H1 (cell line): ENCODE measurements around the gene ALOX12. TPM values are rescaled to one million over a fixed set of nuclear protein-coding genes. Genes with fewer than 3 reads are reported as not detected.

Source experiments
- CTCF ChIA-PET: fragments of 300-600 bp; sonication (Branson Sonifier 250); formaldehyde crosslinking; loops from one replicate; lab custom pipeline; 2021; ENCODE audit not compliant: partially characterized antibody; lab: Charles Lee
- POLR2A ChIA-PET: fragments of 300-600 bp; sonication (Branson Sonifier 250); formaldehyde crosslinking; loops from one replicate; lab custom pipeline; 2021; ENCODE audit warnings: inconsistent platforms; ENCODE audit not compliant: partially characterized antibody; lab: Charles Lee
- DNase-seq, 2 experiments: peaks; one replicate each; pipeline versions ENCODE4 v3.0.0 to v3.0.0-alpha.2; 2010 to 2022; ENCODE audit warnings: low spot score in 2 of 2, low read depth in 1 of 2, mixed read lengths in 1 of 2
- FAIRE-seq: peaks from 2 replicates; lab custom pipeline; 2011; peaks lifted over from hg19 to GRCh38; lab: Jason Lieb, UNC
- H2AFZ ChIP-seq: 2 replicates; pipeline ENCODE4 v1.8.1; 2012; ENCODE audit warnings: low read length, inconsistent platforms
- H2AK5ac ChIP-seq: 2 replicates; pipeline ENCODE4 v1.6.1; 2013; ENCODE audit warnings: low read depth, low read length
- H2BK120ac ChIP-seq: replicated peaks from 2 replicates; pipeline ENCODE3; 2013; ENCODE audit warnings: low read depth, low read length, inconsistent platforms
- H2BK12ac ChIP-seq: 2 replicates; pipeline ENCODE4 v1.6.1; 2013; ENCODE audit warnings: low read depth, low read length
- H2BK15ac ChIP-seq: 2 replicates; pipeline ENCODE4 v1.6.1; 2013; ENCODE audit warnings: low read length
- H2BK20ac ChIP-seq: 2 replicates; pipeline ENCODE4 v1.6.1; 2013; ENCODE audit warnings: low read length
- H2BK5ac ChIP-seq: 2 replicates; pipeline ENCODE4 v1.6.1; 2013; ENCODE audit warnings: low read depth, low read length
- H3K14ac ChIP-seq: 2 replicates; pipeline ENCODE4 v1.6.1; 2013; ENCODE audit warnings: inconsistent platforms; ENCODE audit not compliant: insufficient read length
- H3K18ac ChIP-seq: 2 replicates; pipeline ENCODE4 v1.6.1; 2013; ENCODE audit warnings: low read length; ENCODE audit errors: extremely low read depth
- H3K23ac ChIP-seq: 2 replicates; pipeline ENCODE4 v1.6.1; 2013; ENCODE audit warnings: inconsistent platforms; ENCODE audit not compliant: insufficient read length
- H3K23me2 ChIP-seq: 2 replicates; pipeline ENCODE4 v1.6.1; 2013; ENCODE audit warnings: low read depth, low read length
- H3K27ac ChIP-seq: 2 replicates; pipeline ENCODE4 v1.6.1; 2011; ENCODE audit warnings: low read depth, low read length, inconsistent platforms
- H3K27me3 ChIP-seq, 4 experiments: replicated peaks in 1 of 4; 1 replicate in 1 of 4; 2 replicates in 3 of 4; pipeline versions ENCODE4 v1.6.1 to v1.8.1; 2011 to 2013; ENCODE audit warnings: low read length in 3 of 4, mild to moderate bottlenecking in 3 of 4, inconsistent platforms in 2 of 4, mixed read lengths in 2 of 4, moderate library complexity in 1 of 4; ENCODE audit not compliant: control insufficient read depth in 3 of 4, insufficient read depth in 3 of 4; ENCODE audit errors: extremely low read depth in 1 of 4
- H3K36me3 ChIP-seq, 4 experiments: 2 replicates each; pipeline versions ENCODE4 v1.6.1 to v1.8.1; 2011 to 2013; ENCODE audit warnings: mild to moderate bottlenecking in 4 of 4, low read length in 3 of 4, moderate library complexity in 2 of 4, control low read depth in 1 of 4, inconsistent platforms in 1 of 4; ENCODE audit not compliant: insufficient read depth in 4 of 4, control insufficient read depth in 2 of 4
- H3K4ac ChIP-seq: replicated peaks from 2 replicates; pipeline ENCODE3; 2013; ENCODE audit warnings: low read length, low read depth, mixed read lengths, inconsistent platforms; ENCODE audit not compliant: insufficient read length
- H3K4me1 ChIP-seq, 4 experiments: replicated peaks in 1 of 4; 1 replicate in 1 of 4; 2 replicates in 3 of 4; pipeline versions ENCODE4 v1.6.1 to v1.8.1; 2011 to 2013; ENCODE audit warnings: low read length in 3 of 4, inconsistent platforms in 2 of 4, mixed read lengths in 1 of 4; ENCODE audit not compliant: insufficient read depth in 4 of 4, control insufficient read depth in 3 of 4
- H3K4me2 ChIP-seq, 2 experiments: 2 replicates each; pipeline versions ENCODE4 v1.6.1 to v1.8.1; 2011 to 2013; ENCODE audit warnings: low read depth in 2 of 2, low read length in 2 of 2, control low read depth in 1 of 2, inconsistent platforms in 1 of 2, mild to moderate bottlenecking in 1 of 2; ENCODE audit not compliant: insufficient read depth in 1 of 2
- H3K4me3 ChIP-seq, 4 experiments: fragments of 200-600, 300-600 bp in 1 of 4; sonication (generic), shearing (Covaris generic), sonication (Bioruptor Twin) in 1 of 4; 2 replicates each; pipeline versions ENCODE4 v1.5.1 to v1.8.1; 2011 to 2016; ENCODE audit warnings: low read length in 4 of 4, low read depth in 3 of 4, control low read depth in 2 of 4, inconsistent platforms in 2 of 4, mild to moderate bottlenecking in 2 of 4, mixed read lengths in 1 of 4, moderate library complexity in 1 of 4; ENCODE audit not compliant: insufficient read depth in 2 of 4; ENCODE audit errors: extremely low read depth in 1 of 4
- H3K56ac ChIP-seq: replicated peaks from 2 replicates; pipeline ENCODE3; 2013; ENCODE audit warnings: low read depth, mild to moderate bottlenecking, mixed read lengths, low read length, inconsistent platforms; ENCODE audit not compliant: insufficient read length
- H3K79me1 ChIP-seq: 2 replicates; pipeline ENCODE4 v1.6.1; 2013; ENCODE audit warnings: low read depth, low read length, control low read depth
- H3K79me2 ChIP-seq, 2 experiments: 2 replicates each; pipeline versions ENCODE4 v1.6.1 to v1.8.1; 2012 to 2013; ENCODE audit warnings: low read length in 2 of 2, mild to moderate bottlenecking in 2 of 2, inconsistent platforms in 1 of 2; ENCODE audit not compliant: insufficient read depth in 2 of 2, control insufficient read depth in 1 of 2
- H3K9ac ChIP-seq, 4 experiments: replicated peaks in 1 of 4; 1 replicate in 1 of 4; 2 replicates in 3 of 4; pipeline versions ENCODE4 v1.6.1 to v1.8.1; 2011 to 2013; ENCODE audit warnings: low read depth in 3 of 4, low read length in 3 of 4, control low read depth in 2 of 4, mild to moderate bottlenecking in 2 of 4, moderate library complexity in 2 of 4, inconsistent platforms in 1 of 4; ENCODE audit errors: extremely low read depth in 1 of 4
- H3K9me3 ChIP-seq, 2 experiments: 2 replicates each; pipeline versions ENCODE4 v1.6.1 to v1.8.1; 2012 to 2013; ENCODE audit warnings: mild to moderate bottlenecking in 2 of 2, moderate library complexity in 2 of 2, control low read depth in 1 of 2, inconsistent platforms in 1 of 2, low read depth in 1 of 2, low read length in 1 of 2, mixed read lengths in 1 of 2; ENCODE audit not compliant: insufficient read depth in 2 of 2
- H4K20me1 ChIP-seq, 2 experiments: replicated peaks in 1 of 2; 2 replicates each; pipeline versions ENCODE3 to v1.8.1; 2011 to 2013; ENCODE audit warnings: inconsistent platforms in 2 of 2, low read length in 2 of 2, mild to moderate bottlenecking in 1 of 2; ENCODE audit not compliant: insufficient read depth in 2 of 2, control insufficient read depth in 1 of 2
- H4K5ac ChIP-seq: 2 replicates; pipeline ENCODE4 v1.6.1; 2013; ENCODE audit warnings: low read length, low read depth, mixed read lengths, inconsistent platforms; ENCODE audit not compliant: insufficient read length
- H4K8ac ChIP-seq: 2 replicates; pipeline ENCODE4 v1.8.0; 2013; ENCODE audit warnings: mild to moderate bottlenecking, moderate library complexity, low read length, inconsistent platforms; ENCODE audit not compliant: insufficient read depth; ENCODE audit errors: extremely low read depth
- H4K91ac ChIP-seq: replicated peaks from 2 replicates; pipeline ENCODE3; 2013; ENCODE audit warnings: low read length, mixed read lengths, inconsistent platforms; ENCODE audit not compliant: insufficient read length
- CHD2 ChIP-seq: IDR thresholded peaks from 2 replicates; pipeline ENCODE4 v1.6.1; 2012; ENCODE audit warnings: low read length, improper control_type of control experiment
- EGR1 ChIP-seq: IDR thresholded peaks from 2 replicates; pipeline ENCODE4 v1.6.1; 2011; ENCODE audit warnings: low read depth, low read length, borderline replicate concordance
- HDAC2 ChIP-seq, 2 experiments: fragments of 300-600 bp in 1 of 2; sonication (generic) in 1 of 2; IDR thresholded peaks; 2 replicates each; pipeline ENCODE4 v1.6.1; 2011 to 2012; ENCODE audit warnings: low read depth in 2 of 2, low read length in 2 of 2, mild to moderate bottlenecking in 2 of 2, moderate library complexity in 2 of 2, borderline replicate concordance in 1 of 2, inconsistent platforms in 1 of 2
- MAX ChIP-seq: IDR thresholded peaks from 2 replicates; pipeline ENCODE4 v1.6.1; 2012; ENCODE audit warnings: inconsistent platforms
- POLR2A ChIP-seq, 2 experiments: IDR thresholded peaks; 1 replicate in 1 of 2; 2 replicates in 1 of 2; pipeline ENCODE4 v1.6.1; 2011; ENCODE audit warnings: low read depth in 2 of 2, low read length in 2 of 2, mild to moderate bottlenecking in 2 of 2; ENCODE audit errors: control extremely low read depth in 1 of 2
- RBBP5 ChIP-seq: IDR thresholded peaks from 2 replicates; pipeline ENCODE4 v1.7.1; 2012; ENCODE audit warnings: low read depth, mild to moderate bottlenecking, inconsistent platforms, low read length, moderate library complexity, borderline replicate concordance
- SP1 ChIP-seq: IDR thresholded peaks from 2 replicates; pipeline ENCODE4 v1.6.1; 2011; ENCODE audit warnings: low read depth, low read length
- WGBS, 2 experiments: shearing (Covaris generic) in 1 of 2; methylation state at CpG; one replicate each; pipeline versions ENCODE4 v1.1.6 to v1.1.7; 2013 to 2015; ENCODE audit warnings: low lambda C conversion rate in 2 of 2, mixed read lengths in 2 of 2, inconsistent platforms in 1 of 2, low coverage in 1 of 2, missing lambda C conversion rate in 1 of 2; ENCODE audit not compliant: insufficient replicate concordance in 2 of 2, insufficient coverage in 1 of 2, insufficient read length in 1 of 2; ENCODE audit errors: extremely low coverage in 1 of 2, missing lambda C conversion rate in 1 of 2; 5-methylcytosine and 5-hydroxymethylcytosine counted together
- polyA plus RNA-seq, 7 experiments: library from polyadenylated mRNA; depleted of rRNA in 3 of 7; stranded (reverse) in 5 of 7; unstranded in 2 of 7; fragments of >200 nt in 5 of 7; fragments of 200-250 nt in 2 of 7; gene quantifications; 1 replicate in 5 of 7; 2 replicates in 1 of 7; 4 replicates in 1 of 7; pipeline versions ENCODE4 v1.2.1 to v1.2.3, GENCODE V29; 2011 to 2013; ENCODE audit warnings: missing spikeins in 2 of 7, mixed read lengths in 2 of 7
- total RNA-seq: library from RNA; stranded (reverse); fragmentation: NEBNext Ultra II Directional; extraction: Animal tissue kit (Norgen Biotek cat#: 25700); gene quantifications from 2 replicates; pipeline ENCODE4 v1.2.1, GENCODE V29; 2021

Gene ALOX12
- total and polyA plus RNA-seq, 2 of the 8 experiments (the other 6 are each of a cell fraction or from before 2014, with no cell fraction given), result 1.4 to 2.0 TPM

DNA sequence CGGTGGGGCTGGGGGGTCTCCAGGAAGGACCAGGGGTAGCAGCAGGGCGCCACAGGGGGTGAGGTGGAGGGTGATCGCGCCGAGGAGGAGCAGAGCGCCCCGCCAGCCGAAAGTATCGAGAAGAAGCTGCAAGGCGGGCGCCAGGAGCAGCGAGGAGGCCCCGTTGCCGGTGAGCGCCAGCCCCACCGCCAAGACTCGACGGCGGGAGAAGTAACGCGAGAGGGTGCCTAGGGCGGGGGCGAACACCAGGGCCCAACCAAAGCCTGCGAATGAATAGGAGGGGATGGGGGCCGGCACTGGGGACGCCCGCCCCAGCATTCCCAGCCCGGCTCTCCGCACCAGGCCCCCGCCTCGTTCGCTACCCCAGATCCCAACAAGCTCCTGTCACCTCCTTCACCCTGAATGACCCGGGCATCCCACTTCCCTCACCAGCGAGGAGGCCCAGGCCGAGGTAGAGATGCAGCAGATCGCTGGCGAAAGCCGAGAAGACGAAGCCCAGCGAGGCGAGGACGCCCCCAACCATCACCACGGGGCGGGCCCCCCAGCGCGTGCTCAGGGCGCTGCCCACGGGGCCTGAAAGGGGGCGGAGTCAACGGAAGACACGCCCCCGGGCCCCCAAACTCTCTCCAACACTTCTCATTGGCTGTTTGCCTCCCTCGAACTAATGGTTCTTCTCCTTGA, 46.8 kb downstream of the ALOX12 start:
- POLR2A ChIA-PET, result interaction anchor here (1.2 to 1.5 kb wide), 6 partner anchors 17 to 135 kb away, joined by 3 to 6 read pairs (median 4); no protein-coding TSS in a partner anchor
- Histone ChIP-seq H3K23me2 (peaks cover 32% of the 10 kb centered on the region; the same call in 1 of the 2 replicates), H3K14ac (no peak overlapping the region)
- TF ChIP-seq CHD2 (0 out of 2 replicates have a peak, but pooled peaks have one; percentile 35), EGR1 (no peak), RBBP5 (0 out of 2 replicates have a peak, but pooled peaks have one; percentile 83), HDAC2 (IDR thresholded peaks at IDR 0.05; ENCODE audit: borderline replicate concordance in 1 of 2, low read depth in 2 of 2, low read length in 2 of 2) (peak in 1 of 2 experiments; percentile 24; a peak in 1 of 4 replicates), POLR2A (IDR thresholded peaks at IDR 0.05; ENCODE audit: control extremely low read depth in 1 of 2, low read depth in 2 of 2, low read length in 2 of 2) (0 out of 3 replicates have a peak, but pooled peaks of 1 of the 2 experiments have one; percentile 1), MAX (no peak; the same call in 1 of the 2 replicates), SP1 (peak; percentile 68; the same call in 1 of the 2 replicates)
- TF ChIP-seq, all 59 proteins: peak for 5
- Histone ChIP-seq H3K36me3 (no peaks in the 10 kb centered on the region), H4K8ac (peak overlapping the region; percentile 87), H2BK20ac (no peak overlapping the region), H3K4ac (no peak overlapping the region), H4K5ac (no peak overlapping the region), H3K9me3 (no peaks in the 10 kb centered on the region), H4K20me1 (peaks cover 0 to 9% of the 10 kb centered on the region in 2 experiments), H3K27me3 (peaks cover 3 to 33% (median 32%) of the 10 kb centered on the region in 4 experiments), H3K27ac (no peak overlapping the region), H3K4me2 (peak overlapping the region; percentile 93 to 94), H2BK15ac (no peak overlapping the region), H4K91ac (no peak overlapping the region), H2BK12ac (no peak overlapping the region), H3K9ac (no peak overlapping the region), H2AK5ac (peak overlapping the region; percentile 24; the same call in 1 of the 2 replicates), H2BK5ac (no peak overlapping the region), H3K56ac (no peak overlapping the region), H2AFZ (no peak overlapping the region; the same call in 1 of the 2 replicates), H3K4me3 (peak overlapping the region; percentile 37 to 66 (median 47)), H2BK120ac (no peak overlapping the region), H3K79me2 (no peaks in the 10 kb centered on the region), H3K18ac (peak overlapping the region; percentile 48), H3K23ac (no peak overlapping the region), H3K79me1 (no peaks in the 10 kb centered on the region), H3K4me1 (peaks cover 0 to 18% (median 17%) of the 10 kb centered on the region in 4 experiments; a peak in 6 of 7 replicates)
- 3% methylated on average over 33 of the region's 53 CpGs; no CpG with 5 or more reads in 1 of the 2 experiments for WGBS, 2 experiments
- FAIRE-seq (no peak), DNase-seq (peak in 1 of 2 experiments; percentile 75)
- CTCF ChIA-PET, result interaction anchor here (1.0 to 7.1 kb wide), 6 partner anchors 21 to 121 kb away, joined by 3 to 60 read pairs (median 4); no protein-coding TSS in a partner anchor
